Caco-2 (cell line): ENCODE data around the gene MRTFA. TPM values are rescaled to one million over a fixed set of nuclear protein-coding genes. Genes with fewer than 3 reads are reported as not detected.
"Not testable (repeated sequence)": the region's sequence is repeated elsewhere in the genome, so short reads cannot be mapped to it uniquely, and the experiment has no call there.

Experiments
- BruUV-seq: library from RNA; stranded (reverse); fragments of 400-500 nt; replicated peaks from 2 replicates; lab custom pipeline; 2021; lab: Mats Ljungman, UMichigan
- CTCF ChIA-PET: fragments of 300-600 bp; sonication (Branson Sonifier 250); formaldehyde crosslinking; loops from one replicate; lab custom pipeline; 2022; ENCODE audit warnings: antibody characterized with exemption; lab: Charles Lee
- POLR2A ChIA-PET: fragments of 300-600 bp; sonication (Branson Sonifier 250); formaldehyde crosslinking; loops from one replicate; lab custom pipeline; 2022; ENCODE audit warnings: antibody characterized with exemption; lab: Charles Lee
- DNase-seq, 2 experiments: peaks; one replicate each; pipeline versions ENCODE4 v3.0.0 to v3.0.0-alpha.2; 2020 to 2022
- H3K27me3 ChIP-seq: replicated peaks from 2 replicates; pipeline ENCODE4 v1.6.0; 2011; ENCODE audit warnings: low read length; ENCODE audit not compliant: control insufficient read depth, insufficient read depth
- H3K36me3 ChIP-seq: 2 replicates; pipeline ENCODE4 v1.5.1; 2011; ENCODE audit warnings: low read length; ENCODE audit not compliant: control insufficient read depth, insufficient read depth
- H3K4me1 ChIP-seq: fragments of 250-450 bp; sonication (Bioruptor Pico); 2 replicates; pipeline ENCODE4 v1.5.1; 2020; ENCODE audit warnings: mild to moderate bottlenecking
- H3K4me3 ChIP-seq: 2 replicates; pipeline ENCODE4 v1.5.1; 2011; ENCODE audit warnings: low read depth, mild to moderate bottlenecking, control low read depth, low read length
- H3K9me3 ChIP-seq: fragments of 250-450 bp; sonication (Bioruptor Pico); 2 replicates; pipeline ENCODE4 v1.5.1; 2020; ENCODE audit warnings: mild to moderate bottlenecking, moderate library complexity
- H3K27ac Mint-ChIP-seq: one replicate; pipeline ENCODE4 v1.8.0; 2022; ENCODE audit warnings: mixed read lengths; ENCODE audit not compliant: unreplicated experiment
- H3K27me3 Mint-ChIP-seq: one replicate; pipeline ENCODE4 v1.8.0; 2022; ENCODE audit warnings: mixed read lengths; ENCODE audit not compliant: insufficient read depth, unreplicated experiment
- H3K36me3 Mint-ChIP-seq: one replicate; pipeline ENCODE4 v1.8.0; 2022; ENCODE audit warnings: mild to moderate bottlenecking, mixed read lengths; ENCODE audit not compliant: insufficient read depth, unreplicated experiment
- H3K4me1 Mint-ChIP-seq: one replicate; pipeline ENCODE4 v1.8.0; 2022; ENCODE audit warnings: low read depth, mixed read lengths; ENCODE audit not compliant: unreplicated experiment
- H3K4me3 Mint-ChIP-seq: one replicate; pipeline ENCODE4 v1.8.0; 2022; ENCODE audit warnings: mild to moderate bottlenecking, moderate library complexity, mixed read lengths; ENCODE audit not compliant: unreplicated experiment
- H3K9me3 Mint-ChIP-seq: one replicate; pipeline ENCODE4 v1.8.0; 2022; ENCODE audit warnings: mixed read lengths; ENCODE audit not compliant: unreplicated experiment
- intact Hi-C: fragments of 100-400 bp; cut with micrococcal nuclease; formaldehyde crosslinking; loops from one replicate; pipeline ENCODE4 v1.10.0; 2022; ENCODE audit not compliant: unreplicated experiment
- total RNA-seq: library from RNA; stranded (reverse); gene quantifications from 2 replicates; pipeline ENCODE4 v1.2.3, GENCODE V29; 2022
- TF ChIP-seq, protein P1 (sequence below), 2 experiments: fragments of 200-600 bp in 1 of 2; IDR thresholded peaks; 1 replicate in 1 of 2; 2 replicates in 1 of 2; pipeline versions ENCODE4 v1.5.1 to v1.8.0; 2011 to 2022; ENCODE audit warnings: antibody characterized with exemption in 1 of 2, control low read depth in 1 of 2, inconsistent platforms in 1 of 2, low read depth in 1 of 2, low read length in 1 of 2, mild to moderate bottlenecking in 1 of 2, moderate library complexity in 1 of 2; ENCODE audit not compliant: insufficient read depth in 1 of 2, severe bottlenecking in 1 of 2, unreplicated experiment in 1 of 2

Gene MRTFA
- total RNA-seq, 1 experiment from 2014 or later: 38.7 TPM

DNA sequence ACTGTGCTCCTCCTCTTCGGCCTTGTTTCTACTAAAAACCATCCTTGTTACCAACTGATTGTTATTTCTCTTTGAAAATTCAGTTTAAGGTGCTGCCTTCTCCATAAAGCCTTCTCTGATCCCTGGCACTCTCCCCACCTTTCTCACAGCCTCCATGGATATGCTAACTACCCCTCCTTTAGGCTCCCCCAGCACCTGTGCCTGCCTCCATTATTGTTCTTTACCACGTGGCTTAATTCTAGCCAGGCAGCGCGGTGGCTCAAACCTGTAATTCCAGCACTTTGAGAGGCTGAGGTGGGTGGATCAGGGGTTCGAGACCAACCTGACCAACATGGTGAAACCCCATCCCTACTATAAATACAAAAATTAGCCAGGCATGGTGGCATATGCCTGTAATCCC lies 96.3 kb downstream of the MRTFA start:
- intact Hi-C loops: no loop called here

DNA sequence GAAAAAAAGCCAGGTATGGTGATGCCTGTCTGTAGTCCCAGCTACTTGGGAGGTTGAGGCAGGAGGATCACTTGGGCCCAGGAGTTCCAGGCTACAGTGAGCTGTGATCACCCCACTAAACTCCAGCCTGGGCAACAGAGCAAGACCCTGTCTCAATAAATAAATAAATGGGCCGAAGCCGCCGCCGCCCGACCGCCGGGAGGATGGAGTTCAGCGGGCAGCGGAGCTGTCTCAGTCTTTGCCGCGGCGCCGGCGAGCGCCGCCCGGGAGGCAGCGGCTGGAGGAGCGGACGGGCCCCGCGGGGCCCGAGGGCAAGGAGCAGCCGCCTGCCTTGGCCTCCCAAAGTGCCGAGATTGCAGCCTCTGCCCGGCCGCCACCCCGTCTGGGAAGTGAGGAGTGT lies 100.4 kb downstream of the MRTFA start:
- H3K4me3 ChIP-seq, DNase-seq, BruUV-seq, H3K4me3 Mint-ChIP-seq, POLR2A ChIA-PET, H3K9me3 ChIP-seq, intact Hi-C loops, H3K9me3 Mint-ChIP-seq, H3K27me3 Mint-ChIP-seq, H3K36me3 ChIP-seq, H3K27ac Mint-ChIP-seq, H3K27me3 ChIP-seq, H3K36me3 Mint-ChIP-seq, CTCF ChIA-PET: not testable (repeated sequence)
- H3K4me1 Mint-ChIP-seq: peaks cover 31% of the 10 kb centered on the region
- H3K4me1 ChIP-seq: peaks cover 16% of the 10 kb centered on the region

More for the DNA sequence above, 96.3 kb downstream of the MRTFA start:
- Histone ChIP-seq H3K4me1 (no peaks in the 10 kb centered on the region), H3K27me3 (no peaks in the 10 kb centered on the region), H3K36me3 (no peaks in the 10 kb centered on the region), H3K4me3 (no peak overlapping the region), H3K9me3 (no peaks in the 10 kb centered on the region)
- H3K4me1 Mint-ChIP-seq: no peaks in the 10 kb centered on the region
- TF ChIP-seq, protein P1, sequence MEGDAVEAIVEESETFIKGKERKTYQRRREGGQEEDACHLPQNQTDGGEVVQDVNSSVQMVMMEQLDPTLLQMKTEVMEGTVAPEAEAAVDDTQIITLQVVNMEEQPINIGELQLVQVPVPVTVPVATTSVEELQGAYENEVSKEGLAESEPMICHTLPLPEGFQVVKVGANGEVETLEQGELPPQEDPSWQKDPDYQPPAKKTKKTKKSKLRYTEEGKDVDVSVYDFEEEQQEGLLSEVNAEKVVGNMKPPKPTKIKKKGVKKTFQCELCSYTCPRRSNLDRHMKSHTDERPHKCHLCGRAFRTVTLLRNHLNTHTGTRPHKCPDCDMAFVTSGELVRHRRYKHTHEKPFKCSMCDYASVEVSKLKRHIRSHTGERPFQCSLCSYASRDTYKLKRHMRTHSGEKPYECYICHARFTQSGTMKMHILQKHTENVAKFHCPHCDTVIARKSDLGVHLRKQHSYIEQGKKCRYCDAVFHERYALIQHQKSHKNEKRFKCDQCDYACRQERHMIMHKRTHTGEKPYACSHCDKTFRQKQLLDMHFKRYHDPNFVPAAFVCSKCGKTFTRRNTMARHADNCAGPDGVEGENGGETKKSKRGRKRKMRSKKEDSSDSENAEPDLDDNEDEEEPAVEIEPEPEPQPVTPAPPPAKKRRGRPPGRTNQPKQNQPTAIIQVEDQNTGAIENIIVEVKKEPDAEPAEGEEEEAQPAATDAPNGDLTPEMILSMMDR (IDR thresholded peaks at IDR 0.05; ENCODE audit: insufficient read depth in 1 of 2, low read depth in 1 of 2, low read length in 1 of 2, severe bottlenecking in 1 of 2, unreplicated experiment in 1 of 2): no peak
- H3K27ac Mint-ChIP-seq: no peak overlapping the region
- peaks cover 6% of the 10 kb centered on the region for H3K36me3 Mint-ChIP-seq
- ChIA-PET CTCF (no interaction called here), POLR2A (no interaction called here)
- no TSS peak for BruUV-seq
- H3K9me3 Mint-ChIP-seq: no peaks in the 10 kb centered on the region
- no peak overlapping the region for H3K4me3 Mint-ChIP-seq
- H3K27me3 Mint-ChIP-seq: no peaks in the 10 kb centered on the region
- no peak for DNase-seq

DNA sequence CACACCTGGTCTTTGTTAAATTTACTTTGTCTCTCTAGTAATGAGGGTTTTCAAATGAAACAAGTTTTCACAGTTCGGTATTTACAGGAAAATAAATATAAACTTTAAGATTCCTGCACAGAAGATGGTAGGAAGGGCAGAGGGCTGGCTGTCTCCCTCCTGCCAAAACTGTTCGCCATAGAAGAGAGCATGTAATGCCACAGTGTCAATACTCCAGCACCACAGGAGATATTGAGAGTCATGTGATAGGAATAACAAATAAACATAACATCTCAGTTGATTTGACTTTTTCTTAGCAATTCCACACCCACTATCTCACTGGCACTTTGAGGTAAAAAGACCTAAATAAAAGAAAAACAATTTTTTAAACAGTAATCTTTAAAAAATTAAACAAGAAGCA lies 100.9 kb downstream of the MRTFA start:
- Histone ChIP-seq H3K4me3 (no peak overlapping the region), H3K27me3 (no peaks in the 10 kb centered on the region), H3K36me3 (no peaks in the 10 kb centered on the region), H3K9me3 (no peaks in the 10 kb centered on the region), H3K4me1 (peaks cover 16% of the 10 kb centered on the region)
- TF ChIP-seq, protein P1 (IDR thresholded peaks at IDR 0.05; ENCODE audit: insufficient read depth in 1 of 2, low read depth in 1 of 2, low read length in 1 of 2, severe bottlenecking in 1 of 2, unreplicated experiment in 1 of 2): no peak
- Mint-ChIP-seq H3K4me1 (peaks cover 31% of the 10 kb centered on the region), H3K36me3 (peaks cover 6% of the 10 kb centered on the region), H3K27ac (no peak overlapping the region), H3K9me3 (no peaks in the 10 kb centered on the region), H3K4me3 (no peak overlapping the region), H3K27me3 (no peaks in the 10 kb centered on the region)
- POLR2A ChIA-PET: no interaction called here
- intact Hi-C loops: no loop called here
- BruUV-seq: no TSS peak
- CTCF ChIA-PET: no interaction called here
- DNase-seq: no peak

DNA sequence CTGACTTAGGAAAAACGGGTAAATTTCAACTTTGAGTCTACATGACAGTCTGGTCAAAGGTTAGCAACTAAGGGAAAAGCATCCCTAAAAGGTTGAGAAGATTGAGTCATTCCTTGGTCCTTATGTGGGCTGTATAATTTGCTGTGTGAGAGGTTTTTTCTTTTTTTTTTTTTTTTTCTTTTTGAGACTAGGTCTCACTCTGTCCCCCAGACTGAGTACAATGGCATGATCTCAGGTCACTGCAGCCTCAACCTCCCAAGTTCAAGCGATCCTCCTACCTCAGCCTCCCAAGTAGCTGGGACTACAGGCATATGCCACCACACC lies 101.4 kb downstream of the MRTFA start:
- no TSS peak for BruUV-seq

More for the DNA sequence above, 101.4 kb downstream of the MRTFA start:
- Histone ChIP-seq H3K9me3 (no peaks in the 10 kb centered on the region), H3K36me3 (no peaks in the 10 kb centered on the region), H3K4me1 (peaks cover 16% of the 10 kb centered on the region), H3K27me3 (no peaks in the 10 kb centered on the region), H3K4me3 (no peak overlapping the region)
- TF ChIP-seq, protein P1 (IDR thresholded peaks at IDR 0.05; ENCODE audit: insufficient read depth in 1 of 2, low read depth in 1 of 2, low read length in 1 of 2, severe bottlenecking in 1 of 2, unreplicated experiment in 1 of 2): no peak
- DNase-seq: no peak
- intact Hi-C loops: no loop called here
- Mint-ChIP-seq H3K4me3 (peak overlapping the region; percentile 36), H3K9me3 (no peaks in the 10 kb centered on the region), H3K27ac (no peak overlapping the region), H3K27me3 (no peaks in the 10 kb centered on the region), H3K4me1 (peaks cover 31% of the 10 kb centered on the region), H3K36me3 (peaks cover 6% of the 10 kb centered on the region)
- POLR2A ChIA-PET: no interaction called here
- CTCF ChIA-PET: no interaction called here
